ENCODE results near the gene FLNB. TPM values are rescaled to one million over a fixed set of nuclear protein-coding genes. Genes with fewer than 3 reads are reported as not detected.
A peak's percentile ranks its signal among the peaks of the same experiment; 100 is the strongest.

Gene FLNB
- total RNA-seq, 1 donor from 2014 or later = 103 TPM

- Mint-ChIP-seq H3K4me3 (ENCODE audit: low read depth) (no peak overlapping the region), H3K27me3 (no peaks in the 10 kb centered on the region), H3K36me3 (ENCODE audit: insufficient read depth) (peaks cover 27% of the 10 kb centered on the region), H3K4me1 (ENCODE audit: low read depth) (no peaks in the 10 kb centered on the region), H3K27ac (no peak overlapping the region), H3K9me3 (ENCODE audit: low read depth) (no peaks in the 10 kb centered on the region)
- no peak for TF ChIP-seq CTCF (IDR thresholded peaks at IDR 0.05; ENCODE audit: unreplicated experiment)
- no peak for DNase-seq (ENCODE audit: low spot score, unreplicated experiment)
Measured at GRCh38 chr3:58158442-58159153, 150.4 kb downstream of the FLNB start.

GRCh38 chr3:58160399-58160798, 152.2 kb downstream of the FLNB start:
- no peak overlapping the region for H3K27ac Mint-ChIP-seq
- H3K4me3 Mint-ChIP-seq (ENCODE audit: low read depth) = no peak overlapping the region

GRCh38 chr3:58161435-58162398, 153.5 kb downstream of the FLNB start:
- no peaks in the 10 kb centered on the region for H3K9me3 Mint-ChIP-seq (ENCODE audit: low read depth)
- no peaks in the 10 kb centered on the region for H3K27me3 Mint-ChIP-seq
- H3K36me3 Mint-ChIP-seq (ENCODE audit: insufficient read depth) = peaks cover 31% of the 10 kb centered on the region
- no peak for DNase-seq (ENCODE audit: low spot score, unreplicated experiment)
- H3K4me1 Mint-ChIP-seq (ENCODE audit: low read depth) = peaks cover 17% of the 10 kb centered on the region
- no peak for TF ChIP-seq CTCF (IDR thresholded peaks at IDR 0.05; ENCODE audit: unreplicated experiment)
- H3K4me3 Mint-ChIP-seq (ENCODE audit: low read depth) = no peak overlapping the region
- no peak overlapping the region for H3K27ac Mint-ChIP-seq

More at GRCh38 chr3:58160399-58160798, 152.2 kb downstream of the FLNB start:
- Mint-ChIP-seq H3K27me3 (no peaks in the 10 kb centered on the region), H3K36me3 (ENCODE audit: insufficient read depth) (peaks cover 31% of the 10 kb centered on the region), H3K9me3 (ENCODE audit: low read depth) (no peaks in the 10 kb centered on the region), H3K4me1 (ENCODE audit: low read depth) (peaks cover 10% of the 10 kb centered on the region)
- no peak for DNase-seq (ENCODE audit: low spot score, unreplicated experiment)
- TF ChIP-seq CTCF (IDR thresholded peaks at IDR 0.05; ENCODE audit: unreplicated experiment) = no peak

GRCh38 chr3:58163234-58163633, 155.0 kb downstream of the FLNB start:
- Mint-ChIP-seq H3K27me3 (no peaks in the 10 kb centered on the region), H3K4me1 (ENCODE audit: low read depth) (peaks cover 18% of the 10 kb centered on the region), H3K27ac (no peak overlapping the region), H3K9me3 (ENCODE audit: low read depth) (no peaks in the 10 kb centered on the region), H3K36me3 (ENCODE audit: insufficient read depth) (peaks cover 31% of the 10 kb centered on the region), H3K4me3 (ENCODE audit: low read depth) (no peak overlapping the region)
- no peak for TF ChIP-seq CTCF (IDR thresholded peaks at IDR 0.05; ENCODE audit: unreplicated experiment)
- no peak for DNase-seq (ENCODE audit: low spot score, unreplicated experiment)

- TF ChIP-seq CTCF (IDR thresholded peaks at IDR 0.05; ENCODE audit: unreplicated experiment) = no peak
- Mint-ChIP-seq H3K27me3 (no peaks in the 10 kb centered on the region), H3K4me3 (ENCODE audit: low read depth) (no peak overlapping the region), H3K4me1 (ENCODE audit: low read depth) (peaks cover 18% of the 10 kb centered on the region), H3K27ac (peak overlapping the region; percentile 11), H3K9me3 (ENCODE audit: low read depth) (no peaks in the 10 kb centered on the region), H3K36me3 (ENCODE audit: insufficient read depth) (peaks cover 34% of the 10 kb centered on the region)
- no peak for DNase-seq (ENCODE audit: low spot score, unreplicated experiment)
Measured at GRCh38 chr3:58164199-58164879, 156.1 kb downstream of the FLNB start.

All from progenitor cell of endocrine pancreas (in vitro differentiated cells).